Inflammatory macrophage treated with lipopolysaccharide for 1 hour (primary cell): Measurements from ENCODE around the gene F5.
"Not testable (repeated sequence)": the region's sequence is repeated elsewhere in the genome, so short reads cannot be mapped to it uniquely, and the experiment has no call there.

Experiments used
- DNase-seq, 2 donors: peaks; one replicate each; pipeline ENCODE4 v3.0.0-alpha.2; 2020 to 2022

Gene F5

DNA sequence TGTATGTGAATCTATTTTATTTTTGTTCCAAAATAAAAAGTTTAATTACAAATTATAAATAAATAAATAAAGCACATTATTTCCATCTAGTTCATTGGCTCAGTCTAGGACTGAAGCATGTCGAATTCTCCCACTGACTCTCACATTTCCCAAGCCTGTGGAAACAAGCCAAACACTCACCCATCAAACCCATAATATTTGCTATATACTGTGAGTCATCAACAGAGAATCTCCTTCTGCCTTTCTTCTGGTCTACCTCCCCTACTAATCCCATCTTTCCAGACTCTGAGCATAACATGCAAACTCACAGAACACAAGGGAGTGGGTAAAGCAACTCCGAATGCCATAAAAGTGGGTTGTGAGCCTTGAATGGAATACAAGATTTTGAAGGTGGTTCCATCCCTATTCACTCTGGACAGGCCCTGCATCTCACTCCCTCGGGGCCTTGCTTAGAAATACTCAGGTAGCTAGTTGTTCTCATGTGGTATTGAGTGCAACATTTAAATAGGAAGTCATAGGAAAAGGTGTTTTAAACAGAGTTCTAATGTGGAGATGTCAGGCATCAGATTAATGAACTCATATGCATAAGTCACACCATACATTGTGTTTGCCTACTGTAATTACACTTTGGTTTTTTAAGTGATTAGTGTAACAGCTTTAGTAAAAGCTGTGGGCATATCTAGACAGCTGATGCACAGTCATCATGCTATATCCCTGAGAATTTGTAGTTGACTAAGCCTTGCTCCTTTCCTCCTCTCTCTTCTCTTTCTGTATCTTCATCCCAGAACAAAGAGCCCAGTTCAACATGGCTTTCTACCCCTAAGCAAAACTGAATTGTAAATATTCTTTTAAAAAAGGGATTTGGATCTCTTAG, 47.0 kb downstream of the F5 start:
- DNase-seq, result no peak

DNA sequence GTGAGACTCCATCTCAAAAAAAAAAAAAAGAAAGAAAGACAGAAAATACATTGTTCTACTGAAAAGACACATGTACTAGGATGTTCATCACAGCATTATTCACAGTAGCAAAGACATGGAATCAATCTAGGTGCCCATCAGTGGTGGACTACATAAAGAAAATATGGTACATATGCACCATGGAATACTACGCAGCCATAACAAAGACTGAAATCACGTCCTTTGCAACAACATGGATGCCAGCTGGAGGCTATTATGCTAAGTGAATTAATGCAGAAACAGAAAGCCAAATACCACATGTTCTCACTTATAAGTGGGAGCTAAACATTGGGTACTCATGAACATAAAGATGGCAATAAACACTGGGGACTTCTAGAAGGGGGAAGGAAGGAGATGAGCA, 51.6 kb downstream of the F5 start:
- DNase-seq, result no peak

DNA sequence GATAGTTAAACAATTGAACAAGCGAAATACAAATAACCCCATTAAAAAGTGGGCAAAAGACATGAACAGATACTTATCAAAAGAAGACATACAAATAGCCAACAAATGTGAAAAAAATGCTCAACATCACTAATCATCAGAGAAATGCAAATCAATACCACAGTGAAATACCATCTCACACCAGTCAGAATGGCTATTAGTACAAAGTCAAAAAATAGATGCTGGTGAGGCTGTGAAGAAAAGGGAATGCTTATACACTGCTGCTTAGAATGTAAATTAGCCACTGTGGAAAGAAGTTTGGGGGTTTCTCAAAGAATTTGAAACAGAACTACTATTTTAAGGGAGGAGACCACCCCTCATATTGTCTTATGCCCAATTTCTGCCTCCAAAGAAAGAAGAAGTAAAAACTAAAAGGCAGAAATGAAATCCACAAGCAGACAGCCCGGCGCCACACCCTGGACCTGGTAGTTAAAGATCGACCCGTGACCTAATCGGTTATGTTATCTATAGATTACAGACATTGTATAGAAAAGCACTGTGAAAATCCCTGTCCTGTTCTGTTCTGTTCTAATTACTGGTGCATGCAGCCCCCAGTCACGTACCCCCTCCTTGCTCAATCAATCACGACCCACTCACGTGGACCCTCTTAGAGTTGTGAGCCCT, 52.6 kb downstream of the F5 start:
- not testable (repeated sequence) for DNase-seq

DNA sequence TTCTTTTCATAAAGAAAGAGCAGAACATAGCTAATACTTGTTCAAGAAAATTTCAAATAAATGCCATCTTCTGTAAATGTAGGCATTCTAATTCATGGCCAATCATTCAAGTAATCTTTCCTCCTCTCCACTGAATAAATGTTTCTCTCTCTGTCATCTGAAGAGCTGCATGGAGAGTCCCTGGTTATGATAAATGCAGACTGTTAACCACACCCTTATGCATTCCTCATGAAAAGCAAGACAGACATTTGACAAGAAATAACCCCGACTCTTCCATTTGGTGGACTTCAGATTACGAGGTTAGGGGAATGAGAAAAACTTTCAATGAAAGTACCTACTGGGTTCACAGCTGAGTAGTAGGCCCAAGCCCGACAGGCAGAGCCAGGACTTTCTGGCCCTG, 55.8 kb downstream of the F5 start:
- DNase-seq, result no peak

DNA sequence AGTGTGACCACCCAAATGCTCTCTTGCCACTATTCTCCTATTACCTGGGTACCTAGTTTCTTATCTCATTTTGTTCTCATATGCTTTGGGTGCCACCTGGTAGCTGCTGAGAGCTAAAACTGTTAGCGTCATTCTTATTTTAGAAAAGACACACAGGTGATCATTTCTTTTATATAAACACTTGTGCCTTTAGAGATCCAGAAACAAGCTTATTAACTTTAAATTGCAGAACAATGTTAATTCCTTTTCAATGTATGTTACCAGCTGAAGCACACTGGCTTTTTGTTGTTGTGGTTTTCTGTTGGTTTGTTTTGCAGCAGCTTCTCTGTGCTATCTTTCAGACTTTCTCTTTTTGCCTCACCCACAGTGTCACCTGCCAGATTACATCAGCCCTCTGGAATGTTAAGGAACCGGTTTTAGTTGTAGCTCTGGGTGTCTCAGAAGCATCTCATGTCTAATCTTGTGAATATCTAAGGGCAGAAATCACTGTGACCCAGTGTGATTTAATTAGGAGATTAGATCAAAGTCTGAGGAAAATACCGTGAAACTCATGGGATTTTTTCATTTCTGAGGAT, 57.1 kb downstream of the F5 start:
- DNase-seq, result no peak

DNA sequence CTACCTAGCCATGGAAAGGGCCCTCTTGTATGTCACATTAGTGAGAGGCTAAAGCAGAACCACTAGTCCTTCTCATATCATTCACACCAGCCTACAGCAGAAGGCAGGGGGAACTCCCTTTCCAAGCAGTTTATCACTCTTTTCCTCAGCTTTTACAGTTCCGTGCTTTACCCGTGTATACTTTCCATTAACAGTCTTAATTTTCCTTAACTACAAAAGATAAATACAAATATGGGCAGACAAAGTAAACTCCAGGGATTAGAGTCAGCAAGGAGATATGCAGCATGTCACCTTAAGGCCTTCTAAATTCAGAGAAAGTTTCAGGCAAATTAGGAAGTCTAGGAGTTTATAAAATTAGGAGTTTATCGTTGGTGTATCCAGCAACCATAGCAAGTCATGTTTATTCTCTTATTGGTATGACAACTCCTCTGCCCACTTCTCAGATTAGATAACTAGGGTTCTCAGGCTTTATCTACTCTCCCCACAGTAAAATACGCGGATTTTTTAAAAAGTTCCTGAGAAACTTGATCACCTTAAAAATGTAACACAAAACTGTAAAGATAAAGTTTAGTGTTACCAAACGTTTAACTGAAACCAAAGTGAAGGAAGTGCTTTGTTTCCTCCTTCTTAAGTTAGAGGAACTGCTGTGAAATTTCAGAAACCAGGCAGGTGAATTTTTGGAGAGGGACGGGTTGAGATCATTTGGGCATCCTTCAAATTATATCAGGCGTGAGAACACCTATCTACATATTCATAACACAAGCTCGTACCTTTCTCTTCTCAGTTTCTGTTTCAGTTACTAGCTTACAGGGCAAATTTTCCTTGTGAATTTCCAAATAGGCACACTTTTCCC, 57.8 kb downstream of the F5 start:
- DNase-seq, result peak in 1 of 2 donors; percentile 14

DNA sequence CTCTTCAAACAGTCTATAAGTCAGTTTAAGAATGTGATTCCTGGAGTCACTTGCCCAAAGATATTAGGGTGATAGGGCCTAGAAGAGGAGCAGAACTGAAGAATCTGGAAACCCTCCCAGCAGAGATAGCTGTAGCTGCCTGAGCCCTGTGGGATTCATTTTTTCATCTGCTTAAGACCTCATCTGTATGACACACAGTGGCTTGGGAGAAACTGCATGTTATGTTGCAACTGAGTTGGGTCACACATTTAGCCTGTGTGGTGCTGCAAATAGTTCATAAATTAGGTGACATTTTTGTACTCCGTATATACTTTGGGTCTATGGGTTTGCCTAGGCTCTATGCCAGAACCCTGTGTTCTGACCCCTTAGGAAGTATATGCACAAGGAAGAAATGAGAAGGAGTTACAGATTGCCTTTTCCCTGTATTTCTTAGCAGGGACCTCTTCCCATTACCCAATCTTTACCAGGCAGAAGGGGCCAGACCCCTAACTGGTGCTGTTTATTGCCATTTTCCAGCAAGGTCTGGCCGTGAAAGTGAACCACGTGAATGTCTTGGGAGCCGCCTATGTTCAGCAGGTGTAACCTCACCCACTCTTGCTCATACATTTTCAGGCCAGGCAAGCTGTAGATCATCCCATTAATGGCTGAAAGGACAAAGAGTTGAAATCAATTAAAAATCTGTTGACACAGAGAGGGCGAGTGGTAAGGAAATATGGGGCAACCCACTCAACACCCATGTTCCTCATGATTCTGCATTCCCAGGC, 58.6 kb downstream of the F5 start:
- DNase-seq, result peak in 1 of 2 donors; percentile 20

DNA sequence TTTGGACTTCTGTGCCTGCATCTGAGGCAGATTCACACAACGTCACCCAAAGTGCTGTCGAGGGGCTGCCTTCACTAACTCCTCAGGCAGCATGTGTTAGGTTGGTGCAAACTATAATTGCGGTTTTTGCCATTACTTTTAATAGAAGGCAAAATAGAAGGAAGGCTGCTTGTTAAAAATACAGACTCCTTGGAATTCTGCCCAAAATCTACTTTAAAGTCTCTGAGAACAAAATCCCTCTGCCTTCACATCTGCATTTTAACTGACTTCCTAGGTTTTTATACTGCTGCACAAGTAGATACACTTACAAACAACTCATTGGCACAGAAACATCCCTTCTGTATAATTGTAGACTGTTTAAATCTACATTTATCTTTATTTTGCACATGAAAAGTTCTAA, 59.3 kb downstream of the F5 start:
- no peak for DNase-seq

DNA sequence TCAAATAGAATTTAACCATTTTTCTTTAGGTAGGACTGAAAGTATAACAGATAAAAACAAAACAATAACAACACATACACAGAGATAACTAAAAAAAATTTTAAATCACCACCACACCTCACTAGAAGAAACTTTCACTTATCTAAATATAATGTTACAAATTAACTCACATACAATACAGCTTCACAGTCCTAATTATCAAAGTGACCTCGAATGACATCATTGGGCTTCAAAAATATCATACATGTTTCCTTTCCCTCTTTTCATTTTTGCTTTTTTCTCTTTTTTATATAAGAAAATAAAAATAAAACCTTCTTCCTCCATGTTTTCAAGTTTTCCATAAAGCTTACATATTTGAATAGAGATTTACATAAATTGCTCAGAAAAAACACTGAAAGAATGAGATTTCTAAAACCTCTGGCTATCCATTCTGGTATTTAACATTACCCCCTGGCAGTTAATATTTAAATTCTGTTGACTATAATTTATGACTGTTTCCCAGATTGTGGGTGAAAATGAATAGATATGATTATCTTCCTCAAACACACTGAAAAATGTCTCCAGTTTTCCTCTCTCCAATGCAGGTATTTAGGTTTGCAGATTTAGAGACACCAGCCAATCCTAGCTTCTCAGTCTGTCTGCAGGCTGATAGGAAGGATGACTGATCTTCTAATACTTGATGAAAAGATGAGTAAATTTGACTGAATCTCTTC, 60.0 kb downstream of the F5 start:
- DNase-seq, result no peak

DNA sequence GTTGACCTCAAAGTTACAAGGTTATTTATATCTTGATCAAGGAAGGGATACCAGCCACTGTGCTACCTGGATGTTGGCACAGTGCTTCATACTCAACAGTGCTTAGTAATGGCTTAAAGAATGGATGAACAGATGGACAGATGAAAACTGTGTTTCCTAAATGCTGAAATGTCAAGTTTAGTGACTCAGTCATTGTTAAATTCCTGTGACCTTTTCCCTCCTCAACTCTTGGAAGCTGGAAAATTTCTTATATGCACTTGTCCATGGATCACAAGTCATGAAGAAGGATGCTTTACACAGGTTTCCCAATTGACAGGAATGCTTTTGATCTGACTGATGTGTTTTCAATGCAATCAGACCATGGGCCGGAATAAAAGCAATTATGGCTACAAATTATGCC, 60.9 kb downstream of the F5 start:
- no peak for DNase-seq

DNA sequence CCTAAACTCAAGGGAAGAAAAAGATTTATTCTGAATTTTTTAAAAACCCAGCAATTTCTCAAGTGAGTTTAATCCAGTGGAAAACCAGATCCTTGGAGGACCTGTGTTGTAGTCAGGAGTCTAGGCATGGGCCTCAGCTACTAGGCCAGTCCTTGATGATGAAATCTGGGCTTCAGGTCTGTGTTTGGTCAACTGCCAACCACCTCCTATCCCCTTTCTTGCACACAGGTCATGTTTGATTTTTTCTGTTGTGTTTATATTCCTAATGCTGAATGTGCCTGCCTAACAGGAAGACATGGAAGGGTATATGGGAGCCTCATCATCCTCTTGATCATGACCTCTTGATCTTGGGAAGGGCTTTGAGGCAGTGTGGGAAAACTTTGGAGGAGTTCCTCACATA, 62.4 kb downstream of the F5 start:
- no peak for DNase-seq

DNA sequence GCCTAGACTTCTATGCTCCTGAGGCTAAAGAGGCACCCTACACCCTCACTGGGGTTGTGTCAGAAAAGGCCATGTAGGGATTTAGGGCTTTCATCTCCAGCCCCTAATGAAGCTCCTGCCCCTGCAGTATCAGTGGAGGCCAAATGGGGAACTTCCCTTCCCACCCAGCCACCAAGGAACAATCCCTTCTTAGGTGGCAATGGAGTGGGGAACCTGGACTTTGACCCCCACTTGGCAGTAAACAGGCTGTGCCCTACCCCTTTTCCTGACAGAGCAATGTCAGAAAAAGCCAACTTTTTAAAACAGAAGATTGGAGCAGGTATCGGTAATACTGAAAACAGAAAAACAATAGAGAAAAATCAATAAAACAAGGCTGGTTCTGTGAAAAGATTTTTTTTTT, 65.1 kb downstream of the F5 start:
- DNase-seq, result no peak

DNA sequence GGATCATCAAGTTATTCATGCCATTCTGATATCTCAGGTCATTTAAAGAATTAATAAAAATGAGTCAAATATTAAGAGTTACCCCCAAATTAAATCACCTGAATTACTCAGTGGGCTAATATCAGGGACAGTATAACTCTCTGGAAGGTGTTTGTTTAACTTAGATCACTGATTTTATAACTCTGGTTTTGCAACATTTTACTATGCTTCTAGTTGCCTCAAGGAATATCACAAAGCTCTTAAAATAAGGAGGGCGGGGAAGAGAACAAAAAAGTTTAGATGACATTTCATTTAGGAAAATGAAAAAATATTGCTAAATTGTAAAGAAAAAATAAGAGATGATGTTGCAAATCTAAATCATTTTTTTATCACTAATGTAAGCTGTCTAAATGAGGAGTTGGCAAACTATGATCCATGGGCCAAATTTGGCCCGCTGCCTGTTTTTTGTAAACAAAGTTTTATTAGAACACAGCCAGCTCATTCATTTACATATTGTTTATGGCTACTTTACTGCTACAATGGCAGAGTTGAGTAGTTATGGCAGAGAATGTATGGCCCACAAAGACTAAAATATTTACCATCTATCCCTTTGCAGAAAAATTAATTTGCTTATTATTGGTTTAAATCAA, 68.6 kb downstream of the F5 start:
- no peak for DNase-seq

DNA sequence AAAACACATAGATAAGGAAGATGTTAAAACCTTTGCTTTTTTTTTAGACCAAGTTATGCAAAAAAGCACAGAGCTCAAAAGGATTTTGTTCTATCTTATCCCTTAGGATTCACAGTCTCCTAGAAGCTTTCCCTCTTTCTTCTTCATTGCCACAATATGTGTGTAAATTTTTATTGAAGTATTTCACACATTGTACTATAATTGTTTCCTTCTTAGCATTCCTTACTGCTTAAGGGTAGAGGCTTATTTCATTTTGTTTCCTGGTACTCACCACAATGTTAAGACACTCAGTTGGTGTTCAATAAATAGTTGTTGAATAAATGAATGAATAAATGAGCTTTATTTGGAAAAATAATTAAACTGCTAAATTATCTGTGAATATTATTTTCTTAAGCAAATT, 70.6 kb downstream of the F5 start:
- DNase-seq, result no peak

DNA sequence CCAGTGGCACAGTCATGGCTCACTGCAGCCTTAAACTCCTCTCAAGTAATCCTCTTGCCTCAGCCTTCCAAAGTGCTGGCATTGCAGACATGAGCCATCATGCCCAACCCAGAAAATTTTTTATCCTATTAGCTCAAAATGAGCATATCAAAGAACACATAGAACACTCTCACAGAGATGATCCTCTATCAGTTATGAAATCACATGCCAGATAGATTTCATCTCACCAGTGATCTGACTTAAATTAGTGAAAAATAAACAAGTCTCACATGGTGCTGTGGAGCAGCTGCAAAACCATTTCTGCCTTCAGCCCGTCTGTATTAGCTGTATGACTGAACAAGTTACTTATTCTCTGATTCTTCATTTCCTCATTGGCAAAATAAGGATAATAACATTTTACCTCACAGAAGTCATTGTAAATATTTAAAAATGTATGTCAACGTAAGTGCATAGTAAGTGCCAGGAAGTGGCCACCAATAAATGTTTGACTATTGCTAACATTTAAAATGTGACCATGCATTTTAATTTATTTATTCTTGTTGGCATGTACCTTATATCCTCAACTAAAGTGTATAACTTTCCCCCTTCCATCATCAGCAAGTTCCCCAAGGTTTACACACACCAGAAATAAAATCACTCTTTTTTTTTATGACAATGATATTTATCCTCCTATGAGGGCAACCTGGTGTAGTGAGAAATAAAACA, 71.6 kb downstream of the F5 start:
- DNase-seq, result no peak

DNA sequence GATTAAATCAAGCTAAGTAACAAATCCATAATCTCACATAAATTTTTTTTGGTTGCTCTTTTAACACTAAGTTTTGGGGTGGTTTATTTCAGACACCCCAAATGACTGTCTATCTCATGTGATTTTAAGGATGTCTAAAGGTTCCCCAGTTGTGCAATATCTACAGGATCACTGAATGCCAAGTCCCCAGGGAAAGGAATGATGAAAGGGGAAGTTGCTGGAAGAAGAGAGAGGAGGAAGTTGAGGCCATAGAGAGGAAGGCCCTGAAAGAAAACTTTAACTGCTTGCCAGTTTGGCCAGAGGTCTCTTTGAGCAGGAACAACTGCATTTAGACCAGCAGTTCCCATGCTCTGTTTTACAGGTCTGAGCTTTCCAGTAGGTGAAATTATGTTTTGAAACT, 73.1 kb downstream of the F5 start:
- DNase-seq, result peak; percentile 51 to 64

DNA sequence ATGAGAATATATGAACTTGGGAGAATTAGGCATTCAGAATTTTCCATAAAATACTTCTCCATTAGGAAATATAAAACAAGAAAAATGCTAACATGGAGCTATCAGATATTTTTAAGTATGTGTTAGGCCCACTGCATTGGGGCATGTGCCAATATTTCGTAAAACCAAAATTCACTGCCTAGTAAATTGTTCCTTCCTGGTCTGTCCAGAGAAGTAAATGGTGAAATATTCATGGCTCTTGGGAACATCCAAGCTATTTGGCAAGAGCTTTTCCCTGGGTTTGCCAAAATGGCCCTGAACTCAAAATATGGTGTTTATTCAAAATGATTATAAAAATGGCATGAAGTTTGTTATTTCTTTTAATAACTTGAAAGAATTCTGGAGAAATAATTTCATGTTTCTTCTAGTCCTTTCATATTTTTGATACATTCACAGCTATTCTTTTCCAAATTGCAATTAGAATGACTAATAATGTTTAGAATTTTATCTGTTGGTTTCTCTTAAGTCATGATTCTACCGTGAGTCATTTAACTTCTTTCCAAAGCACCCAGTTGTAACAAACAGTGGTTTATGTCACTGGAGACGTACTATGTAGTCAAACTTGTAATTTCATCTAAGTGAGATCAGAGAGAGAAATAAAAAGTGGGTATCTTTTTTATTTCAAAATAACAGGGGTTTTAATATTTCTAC, 74.8 kb downstream of the F5 start:
- DNase-seq, result peak in 1 of 2 donors; percentile 33

DNA sequence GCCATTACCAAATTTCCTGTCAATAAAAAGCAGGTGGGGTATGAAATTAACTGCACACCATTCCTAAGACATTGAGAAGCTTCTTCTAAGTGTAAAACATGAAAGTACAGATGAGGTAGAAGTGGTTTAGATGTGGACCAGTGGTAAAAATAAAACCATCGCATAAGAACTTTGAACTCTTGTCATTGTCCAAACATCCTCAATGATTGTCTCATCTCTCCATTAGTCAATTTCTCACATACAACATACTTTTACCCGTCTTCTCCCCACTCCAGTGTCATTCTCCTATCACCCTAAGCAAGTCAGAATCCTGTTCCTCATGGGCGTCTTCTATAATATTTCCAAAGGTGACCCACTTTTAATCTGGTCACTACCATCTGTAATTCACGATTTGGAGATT, 76.2 kb downstream of the F5 start:
- DNase-seq, result no peak

DNA sequence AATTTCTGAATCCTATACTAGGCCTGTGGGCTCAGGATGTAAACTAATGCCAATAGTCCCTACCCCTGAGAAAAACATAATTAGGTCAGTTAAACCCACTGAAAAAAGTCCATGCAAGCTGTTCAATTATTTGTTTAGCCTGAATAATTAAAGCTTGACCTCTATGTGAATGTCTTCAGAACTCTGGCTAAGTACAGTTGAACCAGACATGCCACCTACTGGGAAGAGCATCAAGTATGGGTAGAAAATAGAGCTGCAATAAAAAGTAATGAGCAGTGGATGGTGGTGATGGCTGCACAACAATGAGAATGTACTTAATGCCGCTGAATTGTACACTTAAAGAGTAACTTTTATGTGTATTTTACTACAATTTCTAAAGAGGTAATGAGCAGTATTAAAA, 76.9 kb downstream of the F5 start:
- no peak for DNase-seq
